AG08395 (cell line): ENCODE results near the gene YBX2.
"Not testable (repeated sequence)": the region's sequence is repeated elsewhere in the genome, so short reads cannot be mapped to it uniquely, and the experiment has no call there.

Experiments
- DNase-seq: peaks from one replicate; pipeline ENCODE4 v3.0.0; 2012; ENCODE audit warnings: mixed read lengths, low spot score

Gene YBX2

GRCh38 chr17:7262935-7263800 is 31.3 kb downstream of the YBX2 start:
- no peak for DNase-seq

GRCh38 chr17:7262192-7262934 is 32.1 kb downstream of the YBX2 start, which contains the start of gene CLDN7:
Gene CLDN7, minus strand, starts transcription at chr17:7262478. Its CDS starts 435 bp downstream, at chr17:7262043.
- no peak for DNase-seq

- no peak for DNase-seq
Measured at GRCh38 chr17:7261379-7262191, 32.9 kb downstream of the YBX2 start.

- DNase-seq, result peak; percentile 41
Measured at GRCh38 chr17:7260651-7261378, 33.6 kb downstream of the YBX2 start.

GRCh38 chr17:7260151-7260550 is 34.3 kb downstream of the YBX2 start:
- DNase-seq, result no peak

GRCh38 chr17:7259555-7259889 is 34.9 kb downstream of the YBX2 start:
- DNase-seq, result no peak

- DNase-seq, result no peak
Measured at GRCh38 chr17:7258731-7259554, 35.5 kb downstream of the YBX2 start.

GRCh38 chr17:7256766-7257456 is 37.5 kb downstream of the YBX2 start:
- no peak for DNase-seq

- no peak for DNase-seq
Measured at GRCh38 chr17:7254511-7254910, 39.9 kb downstream of the YBX2 start.

GRCh38 chr17:7253082-7253481 is 41.4 kb downstream of the YBX2 start:
- DNase-seq, result no peak

- peak; percentile 92 for DNase-seq
Measured at GRCh38 chr17:7252176-7253043, 42.0 kb downstream of the YBX2 start, which contains the start of gene ELP5. Gene ELP5, plus strand, starts transcription at chr17:7252215. Its CDS starts 336 bp downstream, at chr17:7252551.

- DNase-seq, result peak; percentile 99
Measured at GRCh38 chr17:7251661-7252175, 42.7 kb downstream of the YBX2 start, which contains the start of gene CTDNEP1. Gene CTDNEP1, minus strand, starts transcription at chr17:7251734. Its CDS starts 438 bp downstream, at chr17:7251296.

GRCh38 chr17:7250695-7251627 is 43.5 kb downstream of the YBX2 start:
- DNase-seq, result no peak

GRCh38 chr17:7249830-7250229 is 44.6 kb downstream of the YBX2 start:
- no peak for DNase-seq

- DNase-seq, result no peak
Measured at GRCh38 chr17:7249214-7249613, 45.2 kb downstream of the YBX2 start.

GRCh38 chr17:7248796-7249195 is 45.6 kb downstream of the YBX2 start:
- DNase-seq, result no peak

GRCh38 chr17:7246779-7247178 is 47.7 kb downstream of the YBX2 start:
- no peak for DNase-seq

- DNase-seq, result not testable (repeated sequence)
Measured at GRCh38 chr17:7243838-7244237, 50.6 kb downstream of the YBX2 start.
